OCI-LY1 (cell line): Measurements from ENCODE around the gene IFTAP.

Experiments used
- CTCF ChIP-seq: fragments of 200-600 bp; sonication (generic), shearing (Covaris generic); IDR thresholded peaks from 2 replicates; pipeline ENCODE4 v1.5.1; 2017; ENCODE audit warnings: mild to moderate bottlenecking, antibody characterized with exemption, low read length, moderate library complexity, mixed read lengths
- EZH2 ChIP-seq: fragments of 200-600 bp; sonication (generic), shearing (Covaris generic); IDR thresholded peaks from 2 replicates; pipeline ENCODE4 v1.8.0; 2017; ENCODE audit warnings: borderline replicate concordance, mixed run types, mild to moderate bottlenecking, antibody characterized with exemption, low read length, moderate library complexity, mixed read lengths

- no peak for TF ChIP-seq CTCF
- TF ChIP-seq EZH2, result no peak
These were observed 90.8 kb downstream of the IFTAP start for GRCh38 chr11:36684840-36685801.
